Endothelial cell of umbilical vein (primary cell): Measurements from ENCODE around the gene DCLK1. TPM values are rescaled to one million over a fixed set of nuclear protein-coding genes. Genes with fewer than 3 reads are reported as not detected.

Experiments
- BruUV-seq: library from RNA; stranded (reverse); fragments of 400-500 nt; replicated peaks from 2 replicates; lab custom pipeline; 2021; lab: Mats Ljungman, UMichigan
- CTCF ChIA-PET: fragments of 300-600, 350-600 bp; sonication (Branson Sonifier 250); formaldehyde crosslinking; loops from one replicate; lab custom pipeline; 2021; ENCODE audit warnings: antibody characterized with exemption, inconsistent platforms; lab: Charles Lee
- POLR2A ChIA-PET: fragments of 300-600, 350-600 bp; sonication (Branson Sonifier 250); formaldehyde crosslinking; loops from one replicate; lab custom pipeline; 2021; ENCODE audit warnings: antibody characterized with exemption, inconsistent platforms; lab: Charles Lee
- DNase-seq: peaks from one replicate; pipeline ENCODE4 v3.0.0-alpha.2; 2011; ENCODE audit warnings: low read depth, low spot score
- FAIRE-seq: peaks from 2 replicates; lab custom pipeline; 2011; peaks lifted over from hg19 to GRCh38; lab: Jason Lieb, UNC
- H2AFZ ChIP-seq: 2 replicates; pipeline ENCODE4 v1.6.0; 2012; ENCODE audit warnings: low read depth, low read length, control low read depth, inconsistent platforms
- H3K27ac ChIP-seq: 2 replicates; pipeline ENCODE4 v1.5.1; 2011; ENCODE audit warnings: low read depth, mild to moderate bottlenecking, control low read depth, low read length, moderate library complexity; ENCODE audit not compliant: insufficient read depth
- H3K27me3 ChIP-seq, 2 experiments: 2 replicates each; pipeline versions ENCODE4 v1.6.0 to v1.6.1; 2011; ENCODE audit warnings: low read length in 2 of 2, mixed read lengths in 1 of 2; ENCODE audit not compliant: control insufficient read depth in 2 of 2, insufficient read depth in 2 of 2
- H3K36me3 ChIP-seq, 2 experiments: 2 replicates in 1 of 2; 3 replicates in 1 of 2; pipeline ENCODE4 v1.5.1; 2011; ENCODE audit warnings: low read length in 2 of 2, mild to moderate bottlenecking in 1 of 2, moderate library complexity in 1 of 2; ENCODE audit not compliant: control insufficient read depth in 2 of 2, insufficient read depth in 2 of 2; ENCODE audit errors: extremely low read depth in 1 of 2
- H3K4me1 ChIP-seq: 3 replicates; pipeline ENCODE4 v1.5.1; 2011; ENCODE audit warnings: mild to moderate bottlenecking, low read length; ENCODE audit not compliant: control insufficient read depth, insufficient read depth; ENCODE audit errors: extremely low read depth
- H3K4me2 ChIP-seq: 2 replicates; pipeline ENCODE4 v1.6.1; 2011; ENCODE audit warnings: low read length, control low read depth, mixed read lengths; ENCODE audit not compliant: insufficient read depth
- H3K4me3 ChIP-seq, 3 experiments: fragments of 200-600 bp in 1 of 3; sonication (generic), shearing (Covaris generic) in 1 of 3; replicated peaks in 1 of 3; 2 replicates each; pipeline ENCODE4 v1.5.1; 2011 to 2016; ENCODE audit warnings: control low read depth in 3 of 3, low read length in 3 of 3, mild to moderate bottlenecking in 2 of 3, inconsistent platforms in 1 of 3, low read depth in 1 of 3, moderate library complexity in 1 of 3; ENCODE audit not compliant: insufficient read depth in 1 of 3
- H3K79me2 ChIP-seq: 2 replicates; pipeline ENCODE4 v1.6.0; 2012; ENCODE audit warnings: low read length, inconsistent platforms; ENCODE audit not compliant: control insufficient read depth, insufficient read depth
- H3K9ac ChIP-seq: replicated peaks from 2 replicates; pipeline ENCODE3; 2011; ENCODE audit warnings: low read length, control low read depth; ENCODE audit not compliant: insufficient read depth; ENCODE audit errors: extremely low read depth
- H3K9me1 ChIP-seq: replicated peaks from 3 replicates; pipeline ENCODE4 v1.6.0; 2011; ENCODE audit warnings: mild to moderate bottlenecking, low read length; ENCODE audit not compliant: control insufficient read depth, insufficient read depth; ENCODE audit errors: extremely low read depth
- H3K9me3 ChIP-seq: replicated peaks from 2 replicates; pipeline ENCODE4 v1.5.1; 2012; ENCODE audit warnings: low read length, inconsistent platforms; ENCODE audit not compliant: control insufficient read depth, insufficient read depth
- H4K20me1 ChIP-seq: replicated peaks from 2 replicates; pipeline ENCODE3; 2011; ENCODE audit warnings: mild to moderate bottlenecking, low read length; ENCODE audit not compliant: control insufficient read depth, insufficient read depth; ENCODE audit errors: extremely low read depth
- EZH2 ChIP-seq: IDR thresholded peaks from 2 replicates; pipeline ENCODE4 v1.6.1; 2012; ENCODE audit warnings: borderline replicate concordance, low read depth, mild to moderate bottlenecking, moderate library complexity, low read length, inconsistent platforms; ENCODE audit not compliant: severe bottlenecking
- FOS ChIP-seq: IDR thresholded peaks from 2 replicates; pipeline ENCODE4 v1.6.1; 2011; ENCODE audit warnings: mild to moderate bottlenecking, low read length, moderate library complexity, borderline replicate concordance; ENCODE audit not compliant: insufficient read depth
- GATA2 ChIP-seq: IDR thresholded peaks from 2 replicates; pipeline ENCODE4 v1.7.0; 2011; ENCODE audit warnings: low read depth, mild to moderate bottlenecking, moderate library complexity, mixed read lengths, low read length; ENCODE audit not compliant: insufficient read length, insufficient read depth
- JUN ChIP-seq: IDR thresholded peaks from 2 replicates; pipeline ENCODE4 v1.6.1; 2011; ENCODE audit warnings: borderline replicate concordance, low read depth; ENCODE audit not compliant: insufficient read length, insufficient read depth
- MYC ChIP-seq: IDR thresholded peaks from one replicate; pipeline ENCODE4 v1.6.1; 2011; ENCODE audit warnings: mild to moderate bottlenecking, low read depth, low read length
- POLR2A ChIP-seq: IDR thresholded peaks from 2 replicates; pipeline ENCODE4 v1.6.1; 2012; ENCODE audit warnings: low read depth, mild to moderate bottlenecking, control low read depth, low read length
- POLR2AphosphoS5 ChIP-seq: IDR thresholded peaks from 2 replicates; pipeline ENCODE4 v1.6.1; 2012; ENCODE audit warnings: low read depth, mild to moderate bottlenecking, control low read depth, low read length, moderate library complexity; ENCODE audit not compliant: insufficient read depth
- dilution Hi-C: fragments of 300-500 bp; cut with MboI; formaldehyde crosslinking; loops from one replicate; pipeline ENCODE4 v1.15.0; 2019; ENCODE audit warnings: low sequenced_read_pairs; ENCODE audit not compliant: extremely low pct_ligation_motif_present
- intact Hi-C: fragments of 100-400 bp; cut with micrococcal nuclease; formaldehyde crosslinking; loops from one replicate; pipeline ENCODE4 v1.10.0; 2022
- polyA plus RNA-seq, 4 experiments: library from polyadenylated mRNA; depleted of rRNA in 3 of 4; stranded (reverse) in 3 of 4; unstranded in 1 of 4; fragments of >200 nt; gene quantifications; 2 replicates each; pipeline versions ENCODE4 v1.2.1 to v1.2.3, GENCODE V29; 2011 to 2012; ENCODE audit warnings: missing spikeins in 1 of 4
- total RNA-seq: library from RNA; stranded (reverse); gene quantifications from 2 replicates; pipeline ENCODE4 v1.2.3, GENCODE V29; 2021
- TF ChIP-seq, protein P1 (sequence below): IDR thresholded peaks from 2 replicates; pipeline ENCODE4 v1.6.1; 2011; ENCODE audit not compliant: insufficient read depth, insufficient read length
- TF ChIP-seq, protein P2 (sequence below), 2 donors: IDR thresholded peaks; 1 replicate in 1 of 2; 2 replicates in 1 of 2; pipeline ENCODE4 v1.5.1; 2011; ENCODE audit warnings: low read length in 2 of 2, mild to moderate bottlenecking in 2 of 2, moderate library complexity in 2 of 2, control low read depth in 1 of 2, inconsistent platforms in 1 of 2, low read depth in 1 of 2; ENCODE audit not compliant: insufficient read depth in 1 of 2; ENCODE audit errors: extremely low read depth in 1 of 2

Gene DCLK1
- total and polyA plus RNA-seq, 2 donors (not counting 3 experiments of a cell fraction or from before 2014, with no cell fraction given): 0.28 to 3.9 TPM

DNA sequence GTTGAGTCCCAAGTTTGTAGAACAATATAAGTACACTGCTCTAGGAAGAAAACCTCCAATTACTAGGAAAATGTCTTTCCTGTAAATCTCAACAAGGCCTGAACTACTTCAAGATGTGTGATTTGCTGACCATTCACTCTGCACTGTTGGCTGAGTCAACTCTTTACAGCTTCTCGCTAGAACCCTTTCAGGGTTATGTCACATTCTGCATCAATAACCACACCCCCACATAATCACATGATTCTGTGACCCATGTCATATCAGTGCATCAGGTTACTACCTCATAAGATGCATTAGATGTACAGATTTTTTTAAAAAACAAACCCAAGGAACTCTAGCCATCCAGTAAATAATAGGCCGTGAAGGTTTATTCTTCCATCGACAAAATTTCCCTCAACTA is 16.1 kb upstream of the DCLK1 start:
- peak overlapping the region; percentile 31 for H3K9ac ChIP-seq
- peaks cover 0 to 2% of the 10 kb centered on the region in 2 experiments for H3K27me3 ChIP-seq
- H3K4me2 ChIP-seq: no peak overlapping the region
- H4K20me1 ChIP-seq: no peaks in the 10 kb centered on the region
- H3K27ac ChIP-seq: peak overlapping the region; percentile 66
- no peaks in the 10 kb centered on the region for H3K36me3 ChIP-seq
- intact Hi-C loops (loop anchor here (1.0 to 5.0 kb wide), 2 partner anchors 200 to 309 kb away; partner anchors contain the start of gene SPART), dilution Hi-C loops (no loop called here)
- H3K9me1 ChIP-seq: no peaks in the 10 kb centered on the region
- H3K4me1 ChIP-seq: peaks cover 5% of the 10 kb centered on the region
- DNase-seq (no peak), FAIRE-seq (no peak)
- no peak for TF ChIP-seq GATA2
- TF ChIP-seq, protein P1, sequence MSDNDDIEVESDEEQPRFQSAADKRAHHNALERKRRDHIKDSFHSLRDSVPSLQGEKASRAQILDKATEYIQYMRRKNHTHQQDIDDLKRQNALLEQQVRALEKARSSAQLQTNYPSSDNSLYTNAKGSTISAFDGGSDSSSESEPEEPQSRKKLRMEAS: no peak
- TF ChIP-seq POLR2A: no peak
- TF ChIP-seq FOS: no peak
- TF ChIP-seq, protein P2, sequence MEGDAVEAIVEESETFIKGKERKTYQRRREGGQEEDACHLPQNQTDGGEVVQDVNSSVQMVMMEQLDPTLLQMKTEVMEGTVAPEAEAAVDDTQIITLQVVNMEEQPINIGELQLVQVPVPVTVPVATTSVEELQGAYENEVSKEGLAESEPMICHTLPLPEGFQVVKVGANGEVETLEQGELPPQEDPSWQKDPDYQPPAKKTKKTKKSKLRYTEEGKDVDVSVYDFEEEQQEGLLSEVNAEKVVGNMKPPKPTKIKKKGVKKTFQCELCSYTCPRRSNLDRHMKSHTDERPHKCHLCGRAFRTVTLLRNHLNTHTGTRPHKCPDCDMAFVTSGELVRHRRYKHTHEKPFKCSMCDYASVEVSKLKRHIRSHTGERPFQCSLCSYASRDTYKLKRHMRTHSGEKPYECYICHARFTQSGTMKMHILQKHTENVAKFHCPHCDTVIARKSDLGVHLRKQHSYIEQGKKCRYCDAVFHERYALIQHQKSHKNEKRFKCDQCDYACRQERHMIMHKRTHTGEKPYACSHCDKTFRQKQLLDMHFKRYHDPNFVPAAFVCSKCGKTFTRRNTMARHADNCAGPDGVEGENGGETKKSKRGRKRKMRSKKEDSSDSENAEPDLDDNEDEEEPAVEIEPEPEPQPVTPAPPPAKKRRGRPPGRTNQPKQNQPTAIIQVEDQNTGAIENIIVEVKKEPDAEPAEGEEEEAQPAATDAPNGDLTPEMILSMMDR (IDR thresholded peaks at IDR 0.05; ENCODE audit: extremely low read depth in 1 of 2, insufficient read depth in 1 of 2, low read depth in 1 of 2, low read length in 2 of 2): no peak
- TF ChIP-seq POLR2AphosphoS5: no peak
- no peak for TF ChIP-seq JUN
- TF ChIP-seq EZH2: no peak
- TF ChIP-seq MYC: no peak
- no peaks in the 10 kb centered on the region for H3K9me3 ChIP-seq
- H2AFZ ChIP-seq: no peak overlapping the region
- POLR2A ChIA-PET: no interaction called here
- no TSS peak for BruUV-seq
- CTCF ChIA-PET: no interaction called here
- no peak overlapping the region for H3K4me3 ChIP-seq
- H3K79me2 ChIP-seq: no peaks in the 10 kb centered on the region
